Colonic mucosa (tissue), 4 donors: ENCODE data around the gene SIAH2. TPM values are rescaled to one million over a fixed set of nuclear protein-coding genes. Genes with fewer than 3 reads are reported as not detected.

ENCODE experiments used
- DNase-seq: peaks from one replicate; pipeline ENCODE4 v3.0.0-alpha.2; 2020
- H3K27ac ChIP-seq: fragments of 200-600 bp; one replicate; pipeline ENCODE4 v1.8.0; 2021
- H3K27me3 ChIP-seq: fragments of 200-600 bp; one replicate; pipeline ENCODE4 v1.8.0; 2021
- H3K36me3 ChIP-seq: fragments of 200-600 bp; one replicate; pipeline ENCODE4 v1.8.0; 2021
- H3K4me1 ChIP-seq: fragments of 200-600 bp; one replicate; pipeline ENCODE4 v1.8.0; 2021; ENCODE audit warnings: mild to moderate bottlenecking
- H3K4me3 ChIP-seq: fragments of 200-600 bp; one replicate; pipeline ENCODE4 v1.8.0; 2021
- H3K9ac ChIP-seq, 2 donors: one replicate each; pipeline ENCODE4 v1.7.0; 2013; ENCODE audit warnings: control low read depth in 2 of 2, low read depth in 2 of 2, low read length in 2 of 2
- H3K9me3 ChIP-seq: fragments of 200-600 bp; one replicate; pipeline ENCODE4 v1.8.0; 2021
- intact Hi-C: fragments of 100-400 bp; cut with DNase I; formaldehyde crosslinking; loops from one replicate; pipeline ENCODE4 v1.14.1; 2022
- total RNA-seq, 2 donors: library from RNA; stranded (reverse); fragmentation: NEBNext Ultra II Directional in 1 of 2; extraction: Animal tissue kit (Norgen Biotek cat#: 25700) in 1 of 2; gene quantifications; one replicate each; pipeline ENCODE4 v1.2.1, GENCODE V29; 2021
- TF ChIP-seq, protein P1 (sequence below): fragments of 200-600 bp; IDR thresholded peaks from one replicate; pipeline ENCODE4 v1.8.0; 2022; ENCODE audit warnings: antibody characterized with exemption, mild to moderate bottlenecking
- donor health status: healthy.
- donor health status: DM: no; HTN: no; CAD: no.
- donor health status: DM: no; HTN: no; CAD: no.

Gene SIAH2, protein sequence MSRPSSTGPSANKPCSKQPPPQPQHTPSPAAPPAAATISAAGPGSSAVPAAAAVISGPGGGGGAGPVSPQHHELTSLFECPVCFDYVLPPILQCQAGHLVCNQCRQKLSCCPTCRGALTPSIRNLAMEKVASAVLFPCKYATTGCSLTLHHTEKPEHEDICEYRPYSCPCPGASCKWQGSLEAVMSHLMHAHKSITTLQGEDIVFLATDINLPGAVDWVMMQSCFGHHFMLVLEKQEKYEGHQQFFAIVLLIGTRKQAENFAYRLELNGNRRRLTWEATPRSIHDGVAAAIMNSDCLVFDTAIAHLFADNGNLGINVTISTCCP
- 10 to 100 TPM; 27.9 to 33.8 TPM for total RNA-seq

DNA sequence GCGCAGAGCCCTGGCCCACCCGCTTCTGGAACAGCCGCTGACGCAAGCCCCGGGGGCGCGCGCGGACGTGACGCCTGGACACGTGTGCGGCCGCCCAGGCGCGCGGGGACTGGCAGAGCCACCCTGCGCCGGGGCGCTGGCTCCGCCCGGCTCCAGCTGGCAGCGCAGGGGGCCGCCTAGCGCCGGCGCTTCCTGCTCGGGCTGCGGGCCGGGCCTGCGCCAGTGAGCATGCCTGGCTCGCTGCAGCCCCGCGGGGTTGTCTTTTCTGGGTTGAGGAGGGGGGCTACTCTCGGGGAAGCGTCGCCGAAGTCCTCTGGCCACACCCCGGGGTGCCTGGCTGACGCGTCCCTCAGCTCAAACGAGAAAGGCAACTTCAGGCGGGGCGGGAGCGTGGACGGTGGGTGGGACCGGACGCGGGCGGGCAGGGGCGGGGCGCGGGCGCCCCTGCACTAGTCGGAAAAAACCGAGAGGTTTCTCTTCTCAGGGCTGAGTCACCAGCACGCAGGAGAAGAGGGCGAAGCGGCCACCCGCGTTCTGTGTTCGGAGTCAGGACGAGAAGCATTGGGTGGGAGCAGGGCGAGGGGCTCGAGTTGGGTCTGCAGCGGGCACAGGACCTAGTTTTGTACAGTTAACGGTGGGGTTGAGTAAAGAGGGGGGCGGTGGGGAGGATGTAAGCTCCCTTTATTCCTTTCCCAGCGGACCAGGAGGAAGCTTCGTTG, at the start of gene SIAH2:
TSS of gene SIAH2 (minus strand) at position 48 of the 719 bp plus-strand sequence. CDS start 320 bp downstream, outside the sequence.
- H3K27me3 ChIP-seq: no peaks in the 10 kb centered on the region
- H3K4me1 ChIP-seq: peaks cover 10% of the 10 kb centered on the region
- no peaks in the 10 kb centered on the region for H3K9me3 ChIP-seq
- H3K4me3 ChIP-seq: peak within 1 kb of the TSS; percentile 72
- intact Hi-C loops: no loop called here
- H3K9ac ChIP-seq: peak within 1 kb of the TSS; percentile 95 to 96
- TF ChIP-seq, protein P1, sequence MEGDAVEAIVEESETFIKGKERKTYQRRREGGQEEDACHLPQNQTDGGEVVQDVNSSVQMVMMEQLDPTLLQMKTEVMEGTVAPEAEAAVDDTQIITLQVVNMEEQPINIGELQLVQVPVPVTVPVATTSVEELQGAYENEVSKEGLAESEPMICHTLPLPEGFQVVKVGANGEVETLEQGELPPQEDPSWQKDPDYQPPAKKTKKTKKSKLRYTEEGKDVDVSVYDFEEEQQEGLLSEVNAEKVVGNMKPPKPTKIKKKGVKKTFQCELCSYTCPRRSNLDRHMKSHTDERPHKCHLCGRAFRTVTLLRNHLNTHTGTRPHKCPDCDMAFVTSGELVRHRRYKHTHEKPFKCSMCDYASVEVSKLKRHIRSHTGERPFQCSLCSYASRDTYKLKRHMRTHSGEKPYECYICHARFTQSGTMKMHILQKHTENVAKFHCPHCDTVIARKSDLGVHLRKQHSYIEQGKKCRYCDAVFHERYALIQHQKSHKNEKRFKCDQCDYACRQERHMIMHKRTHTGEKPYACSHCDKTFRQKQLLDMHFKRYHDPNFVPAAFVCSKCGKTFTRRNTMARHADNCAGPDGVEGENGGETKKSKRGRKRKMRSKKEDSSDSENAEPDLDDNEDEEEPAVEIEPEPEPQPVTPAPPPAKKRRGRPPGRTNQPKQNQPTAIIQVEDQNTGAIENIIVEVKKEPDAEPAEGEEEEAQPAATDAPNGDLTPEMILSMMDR: no peak
- H3K36me3 ChIP-seq: no peaks in the 10 kb centered on the region
- H3K27ac ChIP-seq: peak within 1 kb of the TSS; percentile 93
- peak; percentile 94 for DNase-seq

DNA sequence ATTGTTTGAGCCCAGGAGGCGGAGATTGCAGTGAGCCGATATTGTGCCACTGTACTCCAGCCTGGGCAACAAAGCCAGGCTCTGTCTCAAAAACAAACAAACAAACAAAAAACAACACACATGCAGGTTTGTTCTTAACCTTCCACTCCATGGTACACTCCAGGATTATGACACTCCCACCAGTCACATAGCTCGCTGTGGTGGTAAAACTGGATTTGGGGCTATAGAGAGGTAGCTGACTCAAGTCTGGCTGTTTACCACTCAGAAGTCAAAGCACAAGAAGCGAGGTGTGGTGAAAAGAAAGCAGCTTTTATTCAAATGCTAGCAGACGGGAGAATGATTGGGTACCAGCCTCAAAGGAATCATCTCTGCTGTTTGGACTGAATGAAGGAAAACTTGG, 49.0 kb upstream of the SIAH2 start:
- Histone ChIP-seq H3K9ac (no peak overlapping the region), H3K9me3 (no peaks in the 10 kb centered on the region), H3K4me1 (no peaks in the 10 kb centered on the region), H3K27ac (no peak overlapping the region), H3K36me3 (no peaks in the 10 kb centered on the region), H3K27me3 (no peaks in the 10 kb centered on the region), H3K4me3 (no peak overlapping the region)
- TF ChIP-seq, protein P1: no peak
- intact Hi-C loops: no loop called here
- no peak for DNase-seq

DNA sequence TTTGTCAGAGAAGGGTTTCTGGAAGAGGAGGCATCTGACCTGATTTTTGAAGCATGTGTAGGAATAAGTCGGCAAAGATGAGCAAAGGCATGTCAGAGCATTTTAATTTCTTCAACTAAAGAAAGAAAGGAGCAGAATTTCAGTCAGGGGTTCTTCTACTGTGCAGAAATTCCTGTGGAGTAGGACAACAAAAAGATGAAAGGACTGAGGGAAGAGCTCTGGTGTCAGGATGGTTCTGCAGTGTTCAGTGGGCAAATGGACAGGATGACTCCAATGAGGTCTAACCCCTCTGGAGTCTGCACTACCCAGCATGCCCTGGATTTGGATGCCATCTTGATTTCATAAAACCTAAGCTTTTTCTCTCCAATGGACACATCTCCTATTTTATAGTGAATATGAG, 47.7 kb upstream of the SIAH2 start:
- Histone ChIP-seq H3K9me3 (no peaks in the 10 kb centered on the region), H3K9ac (no peak overlapping the region), H3K36me3 (no peaks in the 10 kb centered on the region), H3K4me3 (no peak overlapping the region), H3K27ac (no peak overlapping the region), H3K27me3 (no peaks in the 10 kb centered on the region), H3K4me1 (no peaks in the 10 kb centered on the region)
- intact Hi-C loops: no loop called here
- no peak for DNase-seq
- TF ChIP-seq, protein P1: no peak

DNA sequence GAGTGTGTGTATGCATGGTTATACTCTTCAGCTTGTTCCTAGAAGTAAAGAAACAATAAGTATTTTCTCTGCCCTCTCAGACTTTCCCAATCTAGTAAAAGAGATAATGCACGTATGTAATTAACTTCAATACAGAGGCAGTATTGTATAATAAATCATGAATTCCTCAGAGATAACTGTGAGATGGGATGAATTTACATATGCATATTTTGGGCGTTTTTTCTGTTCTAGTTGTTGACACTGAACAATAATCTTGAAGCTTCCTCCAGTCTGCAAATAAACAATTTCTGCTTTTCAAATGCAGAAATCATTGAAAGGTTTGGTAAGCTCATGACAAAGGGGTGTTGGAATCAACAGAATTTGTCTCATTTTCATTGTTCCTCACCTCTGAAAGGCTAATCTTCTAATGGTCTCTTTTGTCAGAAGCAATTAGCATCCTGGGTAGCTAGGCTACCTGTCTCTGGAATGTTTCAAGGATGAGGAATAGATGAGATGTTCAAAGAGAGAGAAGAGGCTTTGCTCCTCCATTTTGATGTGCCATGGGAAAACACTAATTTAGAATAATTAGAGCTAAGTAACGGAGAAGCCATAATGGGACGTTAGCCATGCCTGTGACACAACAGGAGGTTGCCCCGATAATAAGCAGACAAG, 43.3 kb upstream of the SIAH2 start:
- Histone ChIP-seq H3K27me3 (no peaks in the 10 kb centered on the region), H3K9ac (no peak overlapping the region), H3K4me3 (no peak overlapping the region), H3K27ac (no peak overlapping the region), H3K4me1 (no peaks in the 10 kb centered on the region), H3K9me3 (no peaks in the 10 kb centered on the region), H3K36me3 (no peaks in the 10 kb centered on the region)
- intact Hi-C loops: no loop called here
- no peak for DNase-seq
- TF ChIP-seq, protein P1: no peak

DNA sequence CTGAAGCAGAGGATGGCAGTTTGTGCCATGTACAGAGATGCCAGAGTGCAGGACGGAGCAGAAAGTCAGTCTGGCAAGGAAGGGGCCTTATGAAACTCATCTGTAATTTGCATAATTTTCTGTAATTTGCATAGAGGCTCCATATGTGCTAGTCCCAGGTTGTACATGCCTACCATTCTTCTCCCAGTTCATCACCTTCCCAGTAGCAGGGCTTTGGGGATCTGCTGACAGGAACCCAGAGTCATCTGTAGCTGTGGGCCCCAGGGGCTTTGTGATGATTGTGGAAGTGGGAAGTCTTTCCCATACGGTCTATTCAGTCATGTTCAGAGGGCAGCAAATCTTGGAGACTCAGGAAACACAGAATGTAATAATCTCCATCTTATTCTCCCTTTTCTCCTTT, 42.4 kb upstream of the SIAH2 start:
- no peak overlapping the region for H3K4me3 ChIP-seq
- intact Hi-C loops: no loop called here
- H3K9ac ChIP-seq: no peak overlapping the region
- H3K9me3 ChIP-seq: no peaks in the 10 kb centered on the region
- H3K4me1 ChIP-seq: no peaks in the 10 kb centered on the region
- TF ChIP-seq, protein P1: no peak
- H3K36me3 ChIP-seq: no peaks in the 10 kb centered on the region
- DNase-seq: no peak
- no peaks in the 10 kb centered on the region for H3K27me3 ChIP-seq
- no peak overlapping the region for H3K27ac ChIP-seq
